ES-I3 (cell line): ENCODE results near the gene ZNF804A.

Experiments used
- H3K36me3 ChIP-seq: 2 replicates; pipeline ENCODE4 v1.6.1; 2013; ENCODE audit warnings: mild to moderate bottlenecking, low read length, control low read depth, moderate library complexity; ENCODE audit not compliant: insufficient read depth
- H3K4me1 ChIP-seq: 2 replicates; pipeline ENCODE4 v1.6.1; 2013; ENCODE audit warnings: mild to moderate bottlenecking, control low read depth, low read length; ENCODE audit not compliant: insufficient read depth
- H3K9ac ChIP-seq: 2 replicates; pipeline ENCODE4 v1.6.1; 2013; ENCODE audit warnings: low read depth, mild to moderate bottlenecking, low read length, moderate library complexity
- H3K9me3 ChIP-seq: 2 replicates; pipeline ENCODE4 v1.6.1; 2013; ENCODE audit warnings: mild to moderate bottlenecking, low read length, moderate library complexity; ENCODE audit not compliant: control insufficient read depth, insufficient read depth

Gene ZNF804A

DNA sequence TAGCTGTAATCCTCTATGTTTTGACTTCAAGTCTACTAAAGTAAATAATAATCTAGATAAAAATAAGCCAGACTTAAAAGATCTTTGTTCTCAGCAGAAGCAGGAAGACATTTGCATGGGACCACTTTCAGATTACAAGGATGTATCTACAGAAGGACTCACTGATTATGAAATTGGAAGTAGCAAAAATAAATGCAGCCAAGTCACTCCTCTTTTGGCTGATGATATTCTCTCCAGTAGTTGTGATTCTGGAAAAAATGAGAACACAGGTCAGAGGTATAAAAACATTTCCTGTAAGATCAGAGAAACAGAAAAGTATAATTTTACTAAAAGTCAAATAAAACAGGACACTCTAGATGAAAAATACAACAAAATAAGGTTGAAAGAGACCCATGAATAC, 338.4 kb downstream of the ZNF804A start:
- no peaks in the 10 kb centered on the region for H3K36me3 ChIP-seq
- H3K9me3 ChIP-seq = no peaks in the 10 kb centered on the region

DNA sequence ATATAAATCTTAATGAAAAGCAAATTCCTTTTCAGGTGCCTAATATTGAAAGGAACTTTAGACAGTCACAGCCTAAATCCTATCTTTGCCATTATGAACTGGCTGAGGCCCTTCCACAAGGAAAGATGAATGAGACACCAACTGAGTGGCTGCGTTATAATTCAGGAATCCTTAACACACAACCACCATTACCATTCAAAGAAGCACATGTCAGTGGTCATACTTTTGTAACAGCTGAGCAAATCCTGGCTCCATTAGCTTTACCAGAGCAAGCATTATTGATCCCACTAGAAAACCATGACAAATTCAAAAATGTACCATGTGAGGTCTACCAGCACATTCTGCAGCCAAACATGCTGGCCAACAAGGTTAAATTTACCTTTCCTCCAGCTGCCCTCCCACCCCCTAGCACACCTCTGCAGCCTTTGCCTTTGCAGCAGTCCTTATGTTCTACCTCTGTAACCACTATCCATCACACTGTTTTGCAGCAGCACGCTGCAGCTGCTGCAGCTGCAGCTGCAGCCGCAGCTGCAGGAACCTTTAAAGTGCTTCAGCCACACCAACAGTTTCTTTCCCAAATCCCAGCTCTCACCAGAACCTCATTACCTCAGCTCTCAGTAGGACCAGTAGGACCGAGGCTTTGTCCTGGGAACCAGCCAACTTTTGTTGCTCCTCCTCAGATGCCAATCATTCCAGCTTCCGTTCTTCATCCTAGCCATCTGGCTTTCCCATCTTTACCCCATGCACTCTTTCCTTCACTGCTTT, 340.1 kb downstream of the ZNF804A start:
- Histone ChIP-seq H3K36me3 (no peaks in the 10 kb centered on the region), H3K9ac (no peak overlapping the region), H3K9me3 (no peaks in the 10 kb centered on the region), H3K4me1 (no peaks in the 10 kb centered on the region)

More for the DNA sequence above, 338.4 kb downstream of the ZNF804A start:
- no peak overlapping the region for H3K9ac ChIP-seq
- no peaks in the 10 kb centered on the region for H3K4me1 ChIP-seq

DNA sequence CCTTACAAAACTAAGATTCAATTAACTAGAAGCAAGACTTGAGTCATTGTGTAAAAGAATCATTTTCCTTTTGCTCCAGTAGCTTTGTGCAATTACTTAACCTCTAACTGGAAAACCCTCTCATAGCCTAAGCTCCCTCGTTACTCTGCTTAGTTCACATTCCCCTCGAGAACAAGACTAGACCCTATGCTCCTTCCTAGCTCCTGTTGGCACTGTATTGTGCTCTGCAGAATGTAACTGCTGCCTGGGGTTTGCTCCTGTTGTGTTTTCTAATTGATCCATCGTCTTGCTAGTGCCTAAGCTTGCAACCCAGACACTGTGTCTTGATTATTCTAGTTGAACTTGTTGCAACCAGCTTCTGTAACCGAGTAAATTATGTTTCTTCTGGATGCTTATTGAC, 347.0 kb downstream of the ZNF804A start:
- Histone ChIP-seq H3K4me1 (no peaks in the 10 kb centered on the region), H3K9me3 (no peaks in the 10 kb centered on the region), H3K36me3 (no peaks in the 10 kb centered on the region), H3K9ac (no peak overlapping the region)

DNA sequence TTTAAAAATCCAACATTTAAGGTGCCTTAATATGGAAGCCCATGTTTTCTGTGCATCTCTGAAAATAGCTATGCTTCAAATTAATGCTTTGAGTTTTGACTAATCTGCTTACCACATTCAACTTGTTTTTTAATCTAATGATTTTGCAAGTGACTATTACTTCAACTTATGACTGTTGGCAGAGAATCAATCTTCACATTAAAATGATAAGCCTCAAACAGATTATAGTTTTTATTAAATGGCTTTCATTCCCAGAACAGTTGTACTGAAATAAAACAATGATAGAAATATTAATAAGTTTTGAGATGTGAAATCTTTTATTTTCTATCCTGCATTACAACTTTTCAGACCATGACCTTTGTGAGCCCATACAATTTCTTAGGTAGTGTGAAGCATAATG, 347.5 kb downstream of the ZNF804A start:
- H3K9me3 ChIP-seq = no peaks in the 10 kb centered on the region
- no peaks in the 10 kb centered on the region for H3K4me1 ChIP-seq
- no peaks in the 10 kb centered on the region for H3K36me3 ChIP-seq
- H3K9ac ChIP-seq = no peak overlapping the region

DNA sequence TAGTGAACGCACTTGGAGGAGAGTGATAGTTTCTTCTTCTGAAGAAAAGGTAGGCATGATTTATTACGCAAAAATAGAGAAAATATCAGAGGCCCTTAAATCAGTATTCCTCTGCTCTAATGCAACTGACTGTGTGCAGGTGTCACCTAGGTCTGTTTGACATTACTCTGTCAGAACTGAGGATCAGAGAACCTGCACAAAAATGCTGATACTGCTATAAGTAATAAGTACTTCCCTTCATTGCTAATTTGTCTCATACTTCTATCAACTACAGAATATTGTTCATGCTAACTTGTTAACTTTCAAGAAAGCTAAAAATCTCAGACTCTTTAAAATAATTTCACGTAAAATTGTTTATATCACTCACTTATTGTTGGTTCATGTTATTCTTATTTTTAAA, 358.5 kb downstream of the ZNF804A start:
- no peaks in the 10 kb centered on the region for H3K9me3 ChIP-seq
- no peaks in the 10 kb centered on the region for H3K4me1 ChIP-seq

DNA sequence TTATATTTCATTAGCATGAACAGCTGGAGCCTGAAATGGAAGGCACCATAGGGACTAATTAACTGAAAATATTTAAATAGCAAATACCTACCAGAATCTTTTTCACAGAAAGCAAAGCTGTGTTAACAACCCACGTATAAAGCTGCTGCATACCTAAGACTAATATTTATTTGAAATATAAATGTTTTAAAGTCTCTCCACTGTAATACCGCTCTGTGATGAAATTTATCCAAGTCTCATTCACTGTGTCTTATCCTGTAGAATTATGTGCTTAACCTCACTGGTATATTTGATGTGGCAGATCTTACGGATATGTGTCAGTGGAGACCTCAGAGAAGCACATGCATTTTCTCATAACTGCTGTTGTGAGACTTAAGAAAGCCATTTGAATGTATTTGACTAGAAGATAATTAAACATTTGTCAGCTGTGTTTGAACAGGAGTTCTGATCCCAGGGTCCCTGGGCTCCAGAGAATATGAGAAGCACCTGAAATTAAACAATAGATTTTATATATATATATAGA, 373.3 kb downstream of the ZNF804A start:
- no peak overlapping the region for H3K9ac ChIP-seq
- H3K4me1 ChIP-seq = no peaks in the 10 kb centered on the region
- H3K9me3 ChIP-seq = no peaks in the 10 kb centered on the region
- no peaks in the 10 kb centered on the region for H3K36me3 ChIP-seq

More for the DNA sequence above, 358.5 kb downstream of the ZNF804A start:
- no peak overlapping the region for H3K9ac ChIP-seq
- no peaks in the 10 kb centered on the region for H3K36me3 ChIP-seq
